Measurements from ENCODE around the gene KDM2B.

KDM2B gene

DNA sequence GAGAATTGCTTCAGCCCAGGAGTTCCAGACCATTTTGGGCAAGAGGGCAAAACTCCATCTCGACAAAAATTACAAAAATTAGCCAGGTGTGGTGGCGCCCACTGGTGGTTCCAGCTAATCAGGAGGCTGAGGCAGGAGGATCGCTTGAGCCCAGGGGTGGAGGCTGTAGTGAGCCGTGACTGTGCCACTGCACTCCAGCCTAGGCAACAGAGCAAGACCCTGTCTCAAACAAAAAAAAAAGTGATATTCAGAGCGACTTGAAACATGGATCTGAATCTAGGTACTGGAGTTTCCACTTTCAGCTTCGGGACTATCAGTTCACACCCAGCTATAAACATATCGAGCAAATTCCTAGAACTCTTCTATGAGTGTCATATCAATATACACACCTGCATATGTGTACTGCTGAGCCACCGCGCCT lies 197.2 kb downstream of the KDM2B start:
- H3K4me3 ChIP-seq (ENCODE audit: low read length) = no peak overlapping the region
- DNase-seq (ENCODE audit: low read depth) = no peak

DNA sequence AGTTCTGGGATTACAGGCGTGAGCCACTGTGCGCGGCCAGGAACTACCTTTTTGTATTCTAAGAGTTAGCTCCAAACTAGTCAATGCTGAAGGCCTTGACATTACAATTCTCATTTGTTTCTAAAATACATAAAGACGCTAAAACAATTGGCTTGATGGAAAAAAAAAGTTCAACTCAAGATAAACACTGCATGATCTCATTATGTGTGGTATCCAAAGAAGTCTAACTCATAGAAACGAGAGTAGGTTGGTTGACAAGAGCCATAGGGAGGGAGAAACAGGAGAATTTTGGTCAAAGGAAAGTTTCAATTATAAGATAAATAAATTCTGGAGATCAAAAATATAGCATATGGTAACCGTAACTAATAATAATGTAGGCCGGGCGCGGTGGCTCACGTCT lies 200.9 kb downstream of the KDM2B start:
- DNase-seq (ENCODE audit: low read depth) = no peak
- TF ChIP-seq, protein P1, sequence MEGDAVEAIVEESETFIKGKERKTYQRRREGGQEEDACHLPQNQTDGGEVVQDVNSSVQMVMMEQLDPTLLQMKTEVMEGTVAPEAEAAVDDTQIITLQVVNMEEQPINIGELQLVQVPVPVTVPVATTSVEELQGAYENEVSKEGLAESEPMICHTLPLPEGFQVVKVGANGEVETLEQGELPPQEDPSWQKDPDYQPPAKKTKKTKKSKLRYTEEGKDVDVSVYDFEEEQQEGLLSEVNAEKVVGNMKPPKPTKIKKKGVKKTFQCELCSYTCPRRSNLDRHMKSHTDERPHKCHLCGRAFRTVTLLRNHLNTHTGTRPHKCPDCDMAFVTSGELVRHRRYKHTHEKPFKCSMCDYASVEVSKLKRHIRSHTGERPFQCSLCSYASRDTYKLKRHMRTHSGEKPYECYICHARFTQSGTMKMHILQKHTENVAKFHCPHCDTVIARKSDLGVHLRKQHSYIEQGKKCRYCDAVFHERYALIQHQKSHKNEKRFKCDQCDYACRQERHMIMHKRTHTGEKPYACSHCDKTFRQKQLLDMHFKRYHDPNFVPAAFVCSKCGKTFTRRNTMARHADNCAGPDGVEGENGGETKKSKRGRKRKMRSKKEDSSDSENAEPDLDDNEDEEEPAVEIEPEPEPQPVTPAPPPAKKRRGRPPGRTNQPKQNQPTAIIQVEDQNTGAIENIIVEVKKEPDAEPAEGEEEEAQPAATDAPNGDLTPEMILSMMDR (conservative IDR thresholded peaks at IDR 0.05; ENCODE audit: low read depth, low read length) = no peak

More for the DNA sequence above, 197.2 kb downstream of the KDM2B start:
- TF ChIP-seq, protein P1 (conservative IDR thresholded peaks at IDR 0.05; ENCODE audit: low read depth, low read length) = peak; percentile 20

More for the DNA sequence above, 200.9 kb downstream of the KDM2B start:
- H3K4me3 ChIP-seq (ENCODE audit: low read length) = no peak overlapping the region
